Fibroblast of skin of scalp (primary cell): ENCODE measurements around the gene CACNG7.
"Not testable (repeated sequence)": the region's sequence is repeated elsewhere in the genome, so short reads cannot be mapped to it uniquely, and the experiment has no call there.

ENCODE experiments used
- DNase-seq: peaks from one replicate; pipeline ENCODE4 v3.0.0-alpha.2; 2013

Gene CACNG7

DNA sequence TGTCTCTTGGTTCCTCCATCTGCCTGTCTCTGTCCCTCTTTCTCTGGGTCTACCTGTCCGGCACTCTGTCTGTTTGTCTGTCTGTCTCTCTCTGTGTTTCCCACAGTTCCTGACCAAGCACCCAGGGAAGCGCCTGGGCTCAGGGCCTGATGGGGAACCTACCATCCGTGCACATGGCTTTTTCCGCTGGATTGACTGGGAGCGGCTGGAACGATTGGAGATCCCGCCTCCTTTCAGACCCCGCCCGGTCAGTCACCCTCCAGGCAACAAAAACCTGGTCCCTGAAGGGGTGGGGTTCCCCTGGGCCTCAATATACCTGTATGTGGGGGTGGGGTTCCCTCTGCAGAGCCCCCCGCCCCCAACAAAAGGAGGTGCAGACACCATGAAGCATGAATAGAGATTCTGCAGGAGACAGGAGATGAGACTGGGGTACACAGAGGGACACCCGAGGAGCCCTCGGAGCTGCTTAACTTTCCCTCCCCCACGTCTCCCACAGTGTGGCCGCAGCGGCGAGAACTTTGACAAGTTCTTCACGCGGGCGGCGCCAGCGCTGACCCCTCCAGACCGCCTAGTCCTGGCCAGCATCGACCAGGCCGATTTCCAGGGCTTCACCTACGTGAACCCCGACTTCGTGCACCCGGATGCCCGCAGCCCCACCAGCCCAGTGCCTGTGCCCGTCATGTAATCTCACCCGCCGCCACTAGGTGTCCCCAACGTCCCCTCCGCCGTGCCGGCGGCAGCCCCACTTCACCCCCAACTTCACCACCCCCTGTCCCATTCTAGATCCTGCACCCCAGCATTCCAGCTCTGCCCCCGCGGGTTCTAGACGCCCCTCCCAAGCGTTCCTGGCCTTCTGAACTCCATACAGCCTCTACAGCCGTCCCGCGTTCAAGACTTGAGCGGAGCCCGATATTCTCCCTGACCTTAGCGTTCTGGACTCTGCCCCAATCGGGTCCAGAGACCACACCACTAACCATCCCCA, 2.6 kb upstream of the CACNG7 start:
- DNase-seq = peak; percentile 22

DNA sequence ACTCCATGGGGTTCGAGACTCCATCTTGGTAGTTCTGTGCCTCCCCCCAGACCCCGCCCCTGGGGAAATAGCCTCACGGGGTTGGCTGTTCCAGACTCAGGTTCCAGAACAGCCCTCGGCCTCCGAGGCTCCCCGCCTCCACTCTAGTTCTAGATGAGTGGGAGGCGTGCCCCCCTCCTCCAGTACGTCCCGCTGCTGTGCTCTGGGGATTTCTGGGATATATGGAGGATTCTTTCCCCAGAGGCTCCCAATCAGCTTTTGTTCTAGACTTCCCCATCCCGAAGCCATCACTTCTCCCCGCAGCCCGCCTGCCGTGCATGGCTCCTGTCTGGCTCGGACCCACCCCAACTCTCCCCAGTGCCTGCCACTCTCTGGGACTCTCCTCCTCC, 1.9 kb upstream of the CACNG7 start:
- no peak for DNase-seq

DNA sequence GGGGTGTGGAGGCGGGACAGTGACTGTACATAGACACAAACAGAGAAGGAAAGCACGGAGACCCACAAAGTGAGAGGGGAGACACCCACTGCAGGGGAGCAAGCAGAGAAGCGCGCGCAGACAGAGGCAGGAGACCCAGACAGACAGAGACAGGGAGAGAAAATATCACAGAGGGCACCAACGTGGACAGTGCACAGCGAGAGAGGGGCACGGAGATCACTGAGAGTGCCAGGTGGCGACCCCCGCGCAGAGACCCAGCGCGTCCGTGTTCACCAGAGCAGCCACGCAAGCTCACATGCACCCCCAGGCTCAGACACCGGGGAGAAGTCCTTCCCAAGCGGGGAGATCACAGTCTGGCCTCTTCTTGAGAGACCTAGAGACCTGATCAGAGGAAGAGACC, 1.4 kb upstream of the CACNG7 start:
- no peak for DNase-seq

DNA sequence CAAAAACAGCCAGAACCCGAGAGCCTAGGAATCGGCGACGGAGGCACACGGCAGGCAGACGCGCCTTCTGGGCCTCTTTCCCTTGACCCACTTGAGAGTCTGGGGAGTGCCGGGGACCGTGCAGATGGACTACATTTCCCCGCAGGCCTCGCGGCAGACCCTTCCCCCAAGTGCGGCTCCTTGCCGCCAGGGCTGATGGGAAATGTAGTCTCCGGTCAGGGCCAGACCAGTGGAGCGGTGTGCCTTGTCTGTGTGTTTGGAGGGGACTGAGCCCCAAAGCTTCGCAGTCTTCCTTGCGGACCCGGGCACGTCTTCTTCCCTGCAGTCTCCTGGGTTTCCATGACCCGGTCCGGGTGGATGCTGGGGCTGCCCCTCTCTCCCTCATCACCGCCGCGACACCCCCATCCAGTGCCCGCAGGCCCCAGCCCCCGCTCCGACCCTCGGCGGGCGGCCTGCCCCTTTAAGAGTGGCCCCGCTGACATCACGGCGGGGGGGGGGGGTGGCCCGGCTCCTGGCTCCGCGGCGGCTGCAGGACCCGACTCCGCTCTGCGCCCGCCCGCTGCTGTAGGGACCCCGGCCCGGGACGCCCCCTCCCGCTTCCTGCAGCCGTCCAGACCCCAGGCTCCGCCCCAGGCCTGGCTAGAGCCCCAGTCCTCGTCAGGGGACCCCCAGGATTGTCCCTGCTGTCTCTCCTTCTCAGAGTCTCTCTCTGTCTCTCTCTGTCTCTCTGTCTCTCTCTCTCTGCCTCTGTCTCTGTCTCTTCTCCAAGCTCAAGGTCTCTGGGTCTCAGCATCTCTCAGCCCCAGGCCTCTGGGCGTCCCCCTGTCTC, 758 bp upstream of the CACNG7 start:
- peak; percentile 48 for DNase-seq

DNA sequence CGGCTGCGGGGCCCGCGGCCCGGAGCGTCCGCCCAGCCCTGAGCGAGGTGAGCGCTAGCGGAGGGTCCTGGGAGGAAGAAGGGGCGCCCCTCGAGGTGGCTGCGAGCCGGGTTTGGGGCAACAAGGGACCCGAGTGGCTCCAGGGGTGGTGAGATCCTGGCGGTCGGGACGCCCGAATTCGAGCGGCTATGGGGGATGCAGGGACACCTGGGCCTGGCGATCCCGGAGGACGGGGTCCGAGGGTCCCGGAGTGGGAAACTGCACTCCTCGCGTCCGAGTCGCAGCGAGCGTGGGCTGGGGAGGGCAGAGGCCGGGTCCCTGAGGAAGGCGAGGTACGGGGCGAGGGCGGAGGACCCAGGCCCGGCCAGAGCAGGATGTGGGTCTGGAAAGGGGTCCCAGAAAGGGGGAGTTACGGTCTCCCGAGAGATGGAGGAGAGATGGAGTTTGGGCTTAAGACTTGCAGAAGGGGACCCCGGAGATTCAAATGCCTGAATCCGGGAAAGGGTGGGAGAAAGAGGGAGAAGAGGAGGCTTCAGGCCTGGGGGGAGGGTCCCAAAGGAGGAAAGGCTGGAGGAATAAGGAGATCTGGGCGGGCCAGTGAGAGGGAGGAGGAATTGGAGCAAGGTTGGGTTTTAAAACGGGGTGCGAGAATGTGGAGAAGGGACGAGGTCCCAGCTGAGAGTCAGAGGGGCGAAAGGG, 542 bp downstream of the CACNG7 start:
- no peak for DNase-seq

DNA sequence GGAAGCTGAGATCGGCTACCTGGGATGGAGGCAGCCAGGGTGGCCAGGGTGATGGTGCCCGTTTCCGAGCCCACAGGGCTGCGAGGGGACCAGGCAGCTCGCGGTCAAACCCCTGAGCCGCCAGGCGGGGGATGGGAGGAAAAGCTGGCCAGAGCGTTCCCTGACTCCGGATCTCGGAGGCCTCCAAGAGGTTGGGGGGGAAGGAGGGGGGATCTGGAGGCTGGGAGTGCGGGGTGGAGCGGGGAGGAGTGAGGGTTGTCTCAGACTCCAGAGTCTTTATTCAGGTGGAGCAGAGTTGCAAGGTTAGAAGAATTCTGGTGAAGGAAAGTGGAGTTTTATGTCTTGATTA, 1.1 kb downstream of the CACNG7 start:
- DNase-seq = no peak

DNA sequence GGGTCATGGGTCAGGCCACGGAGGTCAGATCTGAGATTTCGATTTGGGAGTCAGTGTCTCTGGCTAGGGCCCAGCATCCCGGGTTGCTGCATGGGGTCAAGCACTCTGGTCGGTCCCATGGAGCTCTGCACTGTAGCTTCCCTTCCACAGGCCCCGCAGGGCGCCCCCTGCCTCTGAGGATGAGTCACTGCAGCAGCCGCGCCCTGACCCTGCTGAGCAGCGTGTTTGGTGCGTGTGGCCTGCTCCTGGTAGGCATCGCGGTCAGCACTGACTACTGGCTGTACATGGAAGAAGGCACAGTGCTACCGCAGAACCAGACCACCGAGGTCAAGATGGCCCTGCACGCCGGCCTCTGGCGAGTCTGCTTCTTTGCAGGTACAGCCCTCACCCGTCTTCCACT, 3.6 kb downstream of the CACNG7 start:
- no peak for DNase-seq

DNA sequence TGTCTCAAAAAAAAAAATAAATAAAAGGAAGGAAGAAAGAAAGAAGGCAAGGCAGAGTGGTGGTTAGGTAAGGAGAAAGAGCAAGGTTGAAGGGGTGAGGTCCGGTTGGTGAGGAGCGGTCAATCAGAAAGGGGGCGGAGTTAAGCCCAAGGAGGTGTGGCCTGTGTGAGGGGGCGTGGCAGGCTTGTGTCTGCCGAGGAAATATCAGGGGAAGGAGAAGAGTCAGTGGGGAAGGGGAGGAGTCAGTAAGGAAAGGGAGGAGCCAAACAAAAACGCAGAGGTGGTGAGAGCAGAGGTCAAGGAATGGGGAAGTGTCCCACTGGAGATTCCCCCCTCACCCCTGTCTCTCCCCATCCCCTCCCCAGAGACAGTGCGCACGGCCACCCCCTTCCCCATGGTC, 5.9 kb downstream of the CACNG7 start:
- no peak for DNase-seq

DNA sequence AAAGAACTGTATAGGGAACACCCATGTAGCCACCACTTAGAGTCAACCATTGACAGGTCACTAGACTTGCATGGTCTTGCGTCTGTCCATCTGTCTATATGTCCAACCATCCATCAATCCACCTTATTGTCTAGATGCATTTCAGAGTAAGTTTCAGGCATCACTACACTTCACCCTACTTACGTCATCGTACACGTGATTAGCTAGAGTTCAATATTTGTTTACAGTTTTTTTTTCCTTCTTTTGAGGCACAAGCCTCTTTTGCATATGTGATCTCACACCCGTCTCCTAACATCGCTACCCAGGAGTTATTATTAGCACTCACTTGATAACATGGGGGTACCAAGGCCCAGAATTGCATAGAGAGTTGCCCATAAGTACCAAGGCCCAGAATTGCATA, 6.9 kb downstream of the CACNG7 start:
- no peak for DNase-seq

DNA sequence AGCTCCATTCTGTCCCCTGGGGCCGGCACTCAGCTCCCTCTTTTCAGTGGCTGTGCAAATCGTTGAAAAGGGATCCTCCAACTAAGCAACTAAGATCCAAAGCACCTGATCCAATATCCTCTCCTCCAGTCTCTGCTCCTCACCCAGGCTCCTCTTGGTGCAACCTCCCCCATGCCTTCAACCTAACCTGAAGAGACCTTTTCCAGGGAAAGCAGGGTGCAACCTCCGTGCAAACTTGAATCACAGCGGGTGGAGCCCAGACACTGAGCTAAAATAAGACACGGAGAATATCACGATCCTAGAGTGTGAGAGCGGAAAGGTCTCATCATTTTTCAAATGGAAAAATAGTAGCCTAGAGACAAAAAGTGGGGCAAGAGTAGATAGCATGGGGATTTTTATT, 8.3 kb downstream of the CACNG7 start:
- no peak for DNase-seq

DNA sequence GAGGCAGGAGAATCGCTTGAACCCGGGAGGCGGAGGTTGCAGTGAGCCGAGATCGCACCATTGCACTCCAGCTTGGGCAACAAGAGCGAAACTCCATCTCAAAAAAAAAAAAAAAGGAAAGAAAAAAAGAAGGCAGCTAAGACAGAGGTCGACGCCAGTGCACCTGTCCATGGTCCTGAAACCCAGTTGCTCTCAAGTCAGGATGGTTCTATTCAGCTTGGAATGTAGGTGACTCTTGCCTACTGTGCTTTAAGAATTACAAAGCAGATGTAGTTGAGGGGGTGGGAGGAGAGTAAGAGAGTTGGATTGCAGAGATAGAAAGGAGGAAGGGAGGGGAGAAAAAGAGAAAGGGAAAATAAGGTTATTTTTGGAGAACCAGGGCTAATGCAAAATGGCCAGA, 18.7 kb downstream of the CACNG7 start:
- DNase-seq = peak; percentile 44

DNA sequence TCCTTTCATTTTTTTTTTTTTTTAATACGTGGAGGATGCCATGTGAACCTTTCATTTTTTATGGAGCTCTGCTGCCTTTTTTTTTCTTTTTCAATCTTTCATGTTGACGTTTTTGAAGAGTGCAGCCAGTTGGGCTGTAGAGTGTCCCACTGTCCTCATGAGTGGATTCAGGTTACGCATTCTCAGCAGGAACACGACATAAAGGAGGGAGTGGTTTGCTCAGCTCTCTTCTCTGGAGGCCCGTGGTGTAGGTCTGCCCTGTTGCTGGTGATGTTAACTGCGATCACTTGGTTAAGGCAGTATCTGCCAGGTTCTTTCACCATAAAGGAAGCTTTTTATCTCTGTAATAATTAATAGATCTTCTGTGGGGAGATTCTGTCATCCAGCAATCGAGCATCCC, 27.0 kb downstream of the CACNG7 start:
- no peak for DNase-seq

DNA sequence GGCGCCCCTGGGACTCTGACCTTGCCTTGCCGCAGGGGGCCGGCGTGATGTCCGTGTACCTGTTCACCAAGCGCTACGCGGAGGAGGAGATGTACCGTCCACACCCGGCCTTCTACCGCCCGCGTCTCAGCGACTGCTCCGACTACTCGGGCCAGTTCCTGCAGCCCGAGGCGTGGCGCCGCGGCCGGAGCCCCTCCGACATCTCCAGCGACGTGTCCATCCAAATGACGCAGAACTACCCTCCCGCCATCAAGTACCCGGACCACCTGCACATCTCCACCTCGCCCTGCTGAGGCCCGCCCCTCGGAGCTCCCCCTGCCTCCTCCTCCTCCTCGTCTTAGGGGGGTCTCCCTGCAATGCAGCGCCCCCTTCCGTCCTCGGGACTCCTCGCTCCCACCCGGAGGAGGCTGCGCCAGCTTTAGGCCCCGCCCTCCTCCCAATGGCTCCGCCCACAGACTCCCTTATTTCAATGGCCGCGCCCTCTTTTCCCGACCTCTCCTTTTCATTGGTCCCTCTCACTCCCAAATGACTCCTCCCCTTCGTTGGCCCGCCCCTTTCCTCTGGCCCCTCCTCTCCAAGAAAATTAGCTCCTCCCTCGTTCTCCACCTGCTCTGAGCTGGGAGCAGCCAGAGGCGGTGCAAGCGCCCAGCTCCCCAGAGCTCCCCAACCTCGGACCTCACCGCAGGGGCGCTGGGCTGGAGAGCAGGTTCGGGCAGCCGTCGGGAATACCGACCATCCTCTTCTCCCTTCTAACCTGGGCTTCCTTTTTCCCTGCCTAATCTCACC, 33.1 kb downstream of the CACNG7 start:
- no peak for DNase-seq

DNA sequence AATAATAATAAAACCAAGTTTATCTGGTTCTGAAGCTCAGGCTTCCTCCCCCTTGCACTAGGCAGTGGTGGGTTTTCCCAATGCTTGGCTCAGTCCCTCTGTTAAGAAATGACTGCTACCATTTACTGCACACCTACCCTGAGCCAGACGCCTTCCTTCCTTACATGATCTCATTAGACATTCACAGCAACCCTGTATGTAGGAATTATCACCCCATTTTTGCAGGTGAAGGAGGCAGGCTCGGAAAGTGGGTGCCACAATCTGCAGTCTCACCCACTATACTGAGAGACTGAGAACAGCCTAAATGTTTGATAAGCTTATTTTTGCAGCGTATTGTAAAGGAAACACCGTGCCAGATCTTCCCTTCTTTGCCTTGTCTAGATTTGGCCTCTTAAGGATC, 35.3 kb downstream of the CACNG7 start:
- DNase-seq = no peak

DNA sequence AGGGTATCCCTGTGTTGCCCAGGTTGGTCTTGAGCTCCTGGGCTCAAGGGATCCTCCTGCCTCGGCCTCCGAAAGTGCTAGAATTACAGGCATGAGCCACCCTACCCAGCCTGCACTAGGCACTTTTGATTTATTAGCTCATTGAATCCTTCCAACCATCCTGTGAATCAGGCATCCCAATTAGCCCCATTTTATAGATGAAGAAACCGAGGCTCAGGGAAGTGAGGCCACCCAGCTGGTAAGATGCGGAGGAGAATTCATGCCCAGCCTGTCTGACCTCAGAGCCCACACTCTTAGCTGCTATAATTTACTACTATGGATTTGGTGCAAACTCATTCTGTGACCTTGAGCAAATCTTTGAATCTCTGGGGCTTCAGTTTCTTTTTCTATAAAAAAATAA, 35.9 kb downstream of the CACNG7 start:
- DNase-seq = no peak

DNA sequence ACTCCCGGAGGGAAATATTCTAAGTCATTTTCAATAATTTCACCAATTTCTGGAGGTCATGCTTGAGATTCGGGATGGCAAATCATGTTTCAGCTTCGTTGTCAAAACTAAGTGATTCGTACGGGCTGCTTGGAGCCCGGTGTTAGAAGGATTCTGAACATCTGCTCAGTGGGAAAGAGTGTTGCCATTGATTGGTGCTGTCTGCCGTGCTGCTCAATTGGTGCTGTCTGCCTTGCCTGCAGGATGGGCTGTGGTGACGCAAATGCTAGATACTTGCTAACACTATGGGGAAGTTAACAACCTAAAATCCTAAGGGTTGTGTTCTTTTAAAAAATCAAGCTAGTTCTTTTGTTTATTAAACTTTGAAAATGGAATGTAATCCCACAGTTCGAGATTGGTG, 36.4 kb downstream of the CACNG7 start:
- DNase-seq = no peak

DNA sequence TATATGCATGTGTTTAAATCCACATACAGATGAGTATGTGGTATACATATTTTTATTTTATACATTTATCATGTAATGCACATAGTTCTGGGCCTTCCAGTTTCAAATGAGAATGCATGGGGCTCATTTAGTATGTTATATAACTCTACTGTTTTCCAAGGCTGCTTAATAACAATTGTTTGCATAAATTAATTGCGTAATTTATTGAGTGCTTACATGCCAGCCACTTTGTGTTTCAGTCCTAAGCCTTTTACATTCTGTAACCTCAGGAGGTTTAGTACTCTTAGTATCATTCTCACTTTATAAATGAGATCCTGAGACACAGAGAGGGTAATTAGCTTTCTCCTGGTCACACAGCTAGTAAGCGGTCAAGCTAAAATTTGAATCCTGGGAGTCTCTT, 36.9 kb downstream of the CACNG7 start:
- DNase-seq = no peak

DNA sequence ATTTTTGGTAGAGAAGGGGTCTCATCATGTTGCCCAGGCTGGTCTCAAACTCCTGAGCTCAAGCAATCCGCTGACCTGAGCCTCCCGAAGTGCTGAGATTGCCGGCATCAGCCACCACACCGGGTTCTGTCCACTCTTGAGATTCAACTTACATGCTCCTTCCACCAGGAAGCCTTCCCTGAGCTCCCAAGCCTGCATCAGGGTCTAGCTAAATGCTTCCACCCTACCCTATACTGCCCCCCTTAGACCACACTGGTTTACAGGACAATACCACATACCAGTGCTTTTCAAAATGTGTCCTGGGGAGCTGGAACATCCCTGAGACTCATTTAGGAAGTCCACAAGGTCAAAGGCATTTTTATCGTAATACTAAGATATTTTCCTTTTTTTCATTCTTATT, 38.5 kb downstream of the CACNG7 start:
- no peak for DNase-seq

DNA sequence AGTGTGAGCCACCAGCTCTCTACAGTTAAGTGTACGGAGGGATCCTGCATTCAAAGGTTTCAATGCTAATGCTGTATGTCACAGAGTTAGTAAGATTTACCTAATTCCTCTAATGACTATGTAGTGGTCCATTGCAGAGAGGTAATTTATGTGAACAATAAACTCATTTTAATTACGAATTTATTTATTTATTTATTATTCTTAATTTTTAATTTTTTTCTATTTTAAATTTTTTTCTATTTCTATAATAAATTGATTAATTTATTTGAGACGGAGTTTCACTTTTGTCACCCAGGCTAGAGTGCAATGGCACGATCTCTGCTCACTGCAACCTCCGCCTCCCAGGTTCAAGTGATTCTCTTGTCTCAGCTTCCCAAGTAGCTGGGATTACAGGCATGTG, 39.5 kb downstream of the CACNG7 start:
- DNase-seq = not testable (repeated sequence)

DNA sequence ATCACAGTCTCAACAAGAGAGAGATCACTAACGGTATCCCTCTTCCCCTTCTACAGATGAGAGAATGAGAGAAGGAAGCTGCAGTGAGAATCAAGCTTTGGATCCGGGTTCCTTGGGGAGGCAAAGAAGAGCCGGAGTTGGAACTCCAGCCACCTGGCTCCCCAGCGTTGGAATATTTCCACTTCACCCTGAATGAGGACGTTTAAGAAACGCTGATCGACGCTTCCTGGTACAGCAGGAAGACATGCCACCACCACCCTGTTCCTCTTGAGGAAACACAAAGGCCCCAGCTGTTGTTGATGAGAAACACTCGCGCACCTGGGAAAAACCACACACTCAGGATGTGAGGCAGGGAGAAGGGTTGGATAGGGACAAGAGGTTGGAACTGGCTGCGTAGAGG, 42.4 kb downstream of the CACNG7 start:
- DNase-seq = no peak

DNA sequence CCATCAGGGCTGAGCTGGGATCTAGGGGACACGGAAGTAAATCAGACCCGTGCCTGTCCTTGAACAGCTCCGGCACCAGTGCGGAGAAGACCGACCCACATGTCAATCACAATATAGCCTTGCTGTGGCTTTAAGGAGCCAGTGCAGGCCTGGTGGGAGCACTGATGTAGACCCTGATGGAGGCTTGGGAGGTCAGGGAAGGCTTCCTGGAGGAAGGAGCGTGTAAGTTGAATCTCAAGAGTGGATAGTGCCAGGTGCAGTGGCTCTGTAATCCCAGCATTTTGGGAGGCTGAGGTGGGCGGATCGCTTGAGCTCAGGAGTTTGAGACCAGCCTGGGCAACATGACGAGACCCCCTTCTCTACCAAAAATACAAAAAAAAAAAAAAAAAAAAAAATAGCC, 42.9 kb downstream of the CACNG7 start:
- DNase-seq = no peak

DNA sequence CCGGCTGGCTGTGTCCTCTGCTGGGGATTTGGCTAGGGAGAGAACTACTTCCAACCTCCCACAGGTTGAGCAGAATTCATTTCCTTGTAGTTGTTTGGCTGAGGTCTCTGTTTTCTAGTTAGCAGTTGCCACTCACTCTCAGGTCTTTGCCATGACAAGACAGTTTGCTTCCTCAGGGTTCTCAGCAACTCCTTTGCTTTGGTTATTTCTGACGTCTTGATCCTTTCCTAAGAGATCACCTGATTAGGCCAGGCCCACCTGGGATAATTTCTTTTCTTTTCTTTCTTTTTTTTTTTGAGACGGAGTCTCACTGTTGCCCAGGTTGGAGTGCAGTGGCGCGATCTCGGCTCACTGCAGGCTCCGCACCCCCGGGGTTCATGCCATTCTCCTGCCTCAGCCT, 44.3 kb downstream of the CACNG7 start:
- no peak for DNase-seq
